Measurements from ENCODE around the gene KLK10. TPM values are rescaled to one million over a fixed set of nuclear protein-coding genes. Genes with fewer than 3 reads are reported as not detected.

The KLK10 gene
- total RNA-seq, 4 donors from 2014 or later, result 45.2 to 85.3 (median 53.9) TPM

DNA sequence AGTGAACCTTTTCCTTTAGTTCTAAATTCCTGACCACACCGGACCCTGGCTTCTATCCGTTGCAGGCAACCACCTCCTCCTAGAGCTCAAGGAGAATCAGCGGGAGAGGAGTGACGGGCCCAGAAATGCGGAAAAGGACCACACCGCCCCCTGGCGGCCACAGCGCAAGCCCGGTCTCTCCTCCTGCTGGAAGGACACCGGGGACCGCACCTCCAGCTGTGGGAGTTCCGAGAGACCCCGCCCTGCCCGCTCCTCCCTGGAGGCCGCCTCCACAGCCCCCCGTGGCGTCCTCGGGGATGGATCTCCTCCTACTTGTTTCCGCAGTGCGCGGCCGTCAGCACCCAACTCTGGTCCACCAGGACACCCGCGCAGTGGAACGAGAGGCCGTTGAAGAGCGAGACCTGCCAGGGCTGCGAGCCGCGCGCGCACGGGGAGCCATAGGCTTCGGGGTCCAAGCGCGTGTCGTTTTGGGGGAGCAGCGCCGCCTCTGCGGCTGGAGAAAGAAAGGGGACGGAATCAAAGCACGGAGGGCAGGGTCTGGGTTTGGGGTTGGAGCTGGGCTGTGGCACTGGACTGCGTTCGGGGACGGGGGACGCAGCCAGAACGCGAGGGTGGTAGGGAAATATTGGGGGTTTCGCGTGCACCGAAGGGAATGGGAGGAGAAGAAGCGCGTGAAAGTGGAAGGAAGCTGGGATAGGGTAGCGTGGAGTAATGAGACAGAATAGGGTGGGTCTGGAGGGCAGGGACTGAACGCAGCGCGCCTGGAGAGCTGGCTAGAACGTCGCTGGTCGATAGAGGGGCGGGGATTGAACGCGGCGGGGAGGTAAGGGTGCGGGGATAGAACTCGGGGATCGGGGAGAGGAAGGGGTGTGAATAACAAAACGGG lies 2.5 kb downstream of the KLK10 start:
- DNase-seq (ENCODE audit: low spot score in 2 of 2), result no peak
- peak overlapping the region; percentile 64 for H3K27ac ChIP-seq
- TF ChIP-seq POLR2AphosphoS5 (IDR thresholded peaks at IDR 0.05), result no peak
- TF ChIP-seq, protein P1, sequence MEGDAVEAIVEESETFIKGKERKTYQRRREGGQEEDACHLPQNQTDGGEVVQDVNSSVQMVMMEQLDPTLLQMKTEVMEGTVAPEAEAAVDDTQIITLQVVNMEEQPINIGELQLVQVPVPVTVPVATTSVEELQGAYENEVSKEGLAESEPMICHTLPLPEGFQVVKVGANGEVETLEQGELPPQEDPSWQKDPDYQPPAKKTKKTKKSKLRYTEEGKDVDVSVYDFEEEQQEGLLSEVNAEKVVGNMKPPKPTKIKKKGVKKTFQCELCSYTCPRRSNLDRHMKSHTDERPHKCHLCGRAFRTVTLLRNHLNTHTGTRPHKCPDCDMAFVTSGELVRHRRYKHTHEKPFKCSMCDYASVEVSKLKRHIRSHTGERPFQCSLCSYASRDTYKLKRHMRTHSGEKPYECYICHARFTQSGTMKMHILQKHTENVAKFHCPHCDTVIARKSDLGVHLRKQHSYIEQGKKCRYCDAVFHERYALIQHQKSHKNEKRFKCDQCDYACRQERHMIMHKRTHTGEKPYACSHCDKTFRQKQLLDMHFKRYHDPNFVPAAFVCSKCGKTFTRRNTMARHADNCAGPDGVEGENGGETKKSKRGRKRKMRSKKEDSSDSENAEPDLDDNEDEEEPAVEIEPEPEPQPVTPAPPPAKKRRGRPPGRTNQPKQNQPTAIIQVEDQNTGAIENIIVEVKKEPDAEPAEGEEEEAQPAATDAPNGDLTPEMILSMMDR (IDR thresholded peaks at IDR 0.05), result peak; percentile 32 to 75
- H3K4me3 ChIP-seq, result peak overlapping the region; percentile 50
- WGBS, result 2% methylated on average over 39 of the region's 68 CpGs
- H3K27me3 ChIP-seq, result peaks cover 62% of the 10 kb centered on the region
- H3K9me3 ChIP-seq, result no peaks in the 10 kb centered on the region
- peaks cover 44% of the 10 kb centered on the region for H3K4me1 ChIP-seq
- no peaks in the 10 kb centered on the region for H3K36me3 ChIP-seq

DNA sequence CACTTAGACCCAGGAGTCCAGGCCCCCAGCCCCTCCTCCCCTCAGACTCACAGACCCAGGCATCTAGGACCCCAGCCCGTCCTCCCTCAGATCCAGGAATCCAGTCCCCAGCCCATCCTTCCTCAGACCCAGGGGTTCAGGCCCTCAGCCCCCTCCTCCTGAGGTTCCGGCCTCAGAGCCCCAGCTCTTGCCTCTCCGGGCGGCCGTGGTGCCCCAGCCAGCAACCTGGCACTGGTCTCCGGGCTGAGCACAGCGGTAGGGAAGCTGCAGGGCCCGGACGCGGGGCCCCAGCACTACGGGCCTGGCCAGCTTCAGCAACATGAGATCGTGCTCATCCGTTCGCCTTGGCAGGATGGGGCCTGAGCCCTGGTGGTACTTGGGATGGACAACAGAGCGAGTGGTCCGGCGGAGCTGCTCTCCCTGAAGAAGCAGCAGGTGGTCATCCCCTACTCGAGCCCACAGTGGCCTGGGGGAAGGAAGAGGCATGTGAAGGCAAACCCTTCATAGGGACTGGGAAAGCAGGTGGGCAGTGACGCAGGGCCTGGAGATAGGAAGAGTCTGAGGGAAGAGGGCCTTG lies 3.7 kb downstream of the KLK10 start:
- Histone ChIP-seq H3K9me3 (no peaks in the 10 kb centered on the region), H3K4me1 (peaks cover 38% of the 10 kb centered on the region), H3K36me3 (no peaks in the 10 kb centered on the region), H3K27me3 (peaks cover 63% of the 10 kb centered on the region), H3K27ac (no peak overlapping the region), H3K4me3 (no peak overlapping the region)
- DNase-seq (ENCODE audit: low spot score in 2 of 2), result no peak
- TF ChIP-seq POLR2A (IDR thresholded peaks at IDR 0.05), result no peak
- TF ChIP-seq, protein P1 (IDR thresholded peaks at IDR 0.05), result no peak
- no peak for TF ChIP-seq POLR2AphosphoS5 (IDR thresholded peaks at IDR 0.05)
- no peak for TF ChIP-seq EP300 (IDR thresholded peaks at IDR 0.05)
- WGBS, result 86% methylated on average over 19 of the region's 19 CpGs

DNA sequence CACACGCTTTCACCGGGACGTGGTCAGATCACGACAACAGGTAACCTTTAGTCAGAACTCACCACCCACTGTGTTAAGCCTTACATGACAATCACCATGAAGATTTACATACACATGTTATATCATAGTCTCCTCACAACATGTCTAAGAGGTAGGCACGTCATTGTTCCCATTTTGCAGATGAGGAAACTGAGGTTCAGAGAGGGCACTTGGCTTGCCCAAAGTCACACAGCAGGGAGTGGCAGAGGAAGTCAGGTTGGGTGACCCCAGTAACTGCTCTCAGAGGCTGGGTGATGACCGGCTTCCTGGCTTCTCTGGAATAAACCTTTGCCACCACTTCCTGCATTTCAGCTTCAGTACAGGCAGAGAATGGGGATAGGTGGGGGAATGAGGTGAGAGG lies 5.3 kb downstream of the KLK10 start:
- Histone ChIP-seq H3K36me3 (no peaks in the 10 kb centered on the region), H3K27me3 (peaks cover 56% of the 10 kb centered on the region), H3K4me1 (peaks cover 31% of the 10 kb centered on the region), H3K9me3 (no peaks in the 10 kb centered on the region), H3K4me3 (no peak overlapping the region), H3K27ac (no peak overlapping the region)
- 86% methylated on average over 6 of the region's 6 CpGs for WGBS
- no peak for DNase-seq (ENCODE audit: low spot score in 2 of 2)
- TF ChIP-seq, protein P1 (IDR thresholded peaks at IDR 0.05), result no peak
- no peak for TF ChIP-seq POLR2AphosphoS5 (IDR thresholded peaks at IDR 0.05)
- TF ChIP-seq POLR2A (IDR thresholded peaks at IDR 0.05), result no peak
- no peak for TF ChIP-seq EP300 (IDR thresholded peaks at IDR 0.05)

DNA sequence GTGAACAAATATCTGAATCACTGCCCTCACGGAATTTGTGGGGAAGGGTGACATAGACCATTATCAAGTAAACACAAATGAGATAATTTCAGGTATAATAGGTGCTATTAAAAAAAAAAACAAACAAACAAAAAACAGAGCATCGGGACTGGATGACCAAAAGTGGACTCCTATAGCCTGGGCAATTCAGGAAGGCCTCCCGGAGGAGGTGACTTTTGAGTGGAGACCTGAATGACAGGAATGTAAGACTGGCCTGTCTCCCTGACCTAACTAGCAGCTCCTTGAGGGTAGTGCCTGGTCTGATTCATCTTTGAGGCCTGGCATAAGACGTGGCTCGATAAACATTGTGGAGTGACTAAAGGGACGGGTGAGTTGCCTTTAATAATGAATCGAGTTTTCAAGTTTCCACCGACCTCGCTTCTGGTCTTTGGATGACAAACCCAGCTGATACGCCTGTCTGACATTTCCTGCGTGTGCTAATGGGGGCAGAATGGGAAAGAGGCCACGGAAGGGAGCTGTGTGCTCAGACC lies 6.8 kb downstream of the KLK10 start:
- TF ChIP-seq POLR2A (IDR thresholded peaks at IDR 0.05) (no peak), EP300 (IDR thresholded peaks at IDR 0.05) (no peak), POLR2AphosphoS5 (IDR thresholded peaks at IDR 0.05) (no peak)
- TF ChIP-seq, protein P1 (IDR thresholded peaks at IDR 0.05), result no peak
- H3K27me3 ChIP-seq, result peaks cover 52% of the 10 kb centered on the region
- H3K4me1 ChIP-seq, result peaks cover 20% of the 10 kb centered on the region
- no peaks in the 10 kb centered on the region for H3K36me3 ChIP-seq
- H3K27ac ChIP-seq, result no peak overlapping the region
- H3K9me3 ChIP-seq, result no peaks in the 10 kb centered on the region
- no peak for DNase-seq (ENCODE audit: low spot score in 2 of 2)
- WGBS, result 77% methylated on average over 12 of the region's 12 CpGs
- H3K4me3 ChIP-seq, result no peak overlapping the region
